ENCODE data around the gene APOBR.
"Not testable (repeated sequence)": the region's sequence is repeated elsewhere in the genome, so short reads cannot be mapped to it uniquely, and the experiment has no call there.

APOBR gene

GRCh38 chr16:28499854-28500253 lies 5.4 kb downstream of the APOBR start:
- DNase-seq, result no peak

DNA sequence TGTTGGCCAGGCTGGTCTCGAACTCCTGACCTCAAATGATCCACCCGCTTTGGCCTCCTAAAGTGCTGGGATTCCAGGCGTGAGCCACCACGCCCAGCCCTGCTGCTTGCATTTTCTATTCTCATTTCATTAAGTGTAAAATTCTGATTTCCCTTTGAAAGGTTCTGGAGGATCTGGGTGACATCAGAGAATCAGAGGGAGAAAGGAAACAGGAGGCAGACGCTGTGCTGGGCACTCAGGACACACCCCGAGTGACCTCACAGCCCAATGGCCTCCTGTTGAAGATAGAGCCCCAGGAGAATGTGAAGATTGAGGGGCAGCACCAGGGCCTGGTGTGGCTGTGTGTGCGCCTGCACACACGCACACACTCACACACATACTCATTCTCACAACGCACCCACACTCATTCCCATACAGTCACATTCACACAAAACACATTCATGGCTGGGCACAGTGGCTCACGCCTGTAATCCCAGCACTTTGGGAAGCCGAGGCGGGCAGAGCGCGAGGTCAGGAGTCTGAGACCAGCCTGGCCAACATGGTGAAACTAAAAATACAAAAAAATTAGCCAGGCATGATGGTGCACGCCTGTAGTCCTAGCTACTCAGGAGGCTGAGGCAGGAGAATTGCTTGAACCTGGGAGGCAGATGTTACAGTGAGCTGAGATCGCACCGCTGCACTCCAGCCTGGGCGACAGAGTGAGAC lies 6.2 kb downstream of the APOBR start:
- not testable (repeated sequence) for DNase-seq

- no peak for DNase-seq
Observed at GRCh38 chr16:28501258-28502232, 7.1 kb downstream of the APOBR start.

DNA sequence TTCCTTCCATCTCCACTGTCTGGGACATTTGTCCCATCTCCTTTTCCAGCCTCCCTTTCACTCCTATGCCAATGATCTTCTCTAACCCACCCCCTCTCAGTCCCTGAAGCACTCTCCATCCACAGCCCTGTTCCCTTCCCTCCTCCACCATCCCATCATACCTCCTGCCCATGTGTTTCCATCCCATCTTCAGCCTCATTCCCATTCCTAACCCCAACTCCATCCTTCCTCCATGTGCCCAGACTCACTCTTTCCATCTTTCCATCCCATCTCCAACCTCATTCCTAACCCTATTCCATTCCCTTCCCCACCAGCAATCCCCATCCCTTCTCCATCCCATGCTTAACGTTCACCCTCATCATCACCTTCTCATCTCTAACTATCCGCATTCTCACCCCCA lies 7.8 kb downstream of the APOBR start:
- DNase-seq, result no peak

GRCh38 chr16:28503470-28504259 lies 9.2 kb downstream of the APOBR start:
- no peak for DNase-seq

DNA sequence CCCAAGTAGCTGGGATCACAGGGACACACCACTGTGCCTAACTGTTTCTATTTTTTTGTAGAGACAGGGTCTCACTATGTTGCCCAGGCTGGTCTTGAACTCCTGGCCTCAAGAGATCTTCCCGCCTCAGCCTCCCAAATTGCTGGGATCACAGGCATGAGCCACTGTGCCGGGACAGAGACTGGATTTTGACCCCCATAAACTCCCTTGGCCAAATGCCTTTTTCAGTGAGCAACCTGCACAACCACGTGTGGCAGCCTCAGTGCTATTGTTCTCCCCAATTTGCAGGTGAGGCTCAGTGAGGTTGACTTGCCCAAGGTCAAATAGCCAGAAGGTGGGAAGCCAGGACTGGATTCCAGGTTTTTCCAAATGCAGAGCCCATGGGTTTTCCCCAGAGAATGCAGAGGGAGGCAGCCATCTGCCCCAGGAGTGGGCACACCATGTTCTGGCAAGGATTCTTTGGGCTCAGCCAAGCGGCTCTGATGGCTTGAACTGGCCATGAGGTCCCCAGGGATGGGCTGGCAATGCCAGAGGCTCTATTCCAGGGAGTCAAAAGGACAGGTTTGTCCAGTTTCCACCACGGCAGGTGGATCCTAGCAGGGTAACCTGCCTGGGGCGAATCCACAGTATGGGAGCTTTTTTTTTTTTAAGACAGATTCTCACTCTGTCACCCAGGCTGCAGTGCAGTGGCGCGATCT lies 10.4 kb downstream of the APOBR start:
- DNase-seq, result no peak

DNA sequence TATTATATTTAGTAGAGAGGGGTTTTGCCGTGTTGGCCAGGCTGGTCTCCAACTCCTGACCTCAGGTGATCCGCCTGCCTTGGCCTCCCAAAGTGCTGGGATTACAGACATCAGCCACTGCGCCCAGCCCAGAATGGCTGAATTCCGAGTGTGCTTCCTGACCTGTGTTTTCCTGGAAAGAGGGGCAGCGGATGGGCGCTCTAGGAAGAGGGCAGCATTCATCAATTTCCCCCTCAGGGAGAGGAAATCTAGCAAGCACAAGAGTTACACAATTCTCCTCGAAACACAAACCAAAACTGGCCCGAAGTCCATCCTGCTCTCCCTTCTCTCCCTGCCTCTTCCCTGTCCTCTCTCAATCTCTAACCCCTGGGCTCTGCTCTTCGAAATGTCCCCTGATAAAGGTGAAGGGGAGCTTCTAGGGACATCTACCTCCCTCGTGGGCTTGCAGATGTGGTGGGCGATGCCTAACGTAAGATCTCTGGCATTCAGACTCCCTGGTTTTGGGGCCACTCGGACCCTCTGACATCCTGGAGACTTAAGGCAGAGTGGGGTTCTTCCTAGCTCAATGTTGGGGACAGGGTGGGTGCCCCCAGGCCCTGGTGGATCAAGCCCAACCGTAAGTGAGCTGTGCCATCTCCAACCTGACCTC lies 11.2 kb downstream of the APOBR start:
- no peak for DNase-seq

DNA sequence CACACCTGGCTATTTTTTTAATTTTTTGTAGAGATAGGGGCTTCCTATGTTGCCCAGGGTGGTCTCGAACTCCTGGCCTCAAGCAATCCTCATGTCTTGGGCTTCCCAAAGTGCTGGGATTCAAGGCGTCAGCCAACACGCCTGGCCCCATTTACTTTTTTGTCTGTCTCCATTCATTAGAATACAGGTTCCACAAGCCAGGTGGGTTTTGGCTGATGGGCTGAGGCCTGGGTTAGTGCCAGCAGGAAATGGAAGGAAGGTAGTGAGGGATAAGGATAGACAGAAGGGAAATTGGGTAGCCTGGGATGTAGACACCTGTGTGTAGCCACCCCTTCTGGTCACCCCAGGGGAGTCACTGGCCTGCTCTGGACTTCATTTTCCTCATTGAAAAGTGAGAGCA lies 16.6 kb downstream of the APOBR start:
- no peak for DNase-seq

GRCh38 chr16:28511801-28512789 lies 17.7 kb downstream of the APOBR start:
- DNase-seq, result no peak

DNA sequence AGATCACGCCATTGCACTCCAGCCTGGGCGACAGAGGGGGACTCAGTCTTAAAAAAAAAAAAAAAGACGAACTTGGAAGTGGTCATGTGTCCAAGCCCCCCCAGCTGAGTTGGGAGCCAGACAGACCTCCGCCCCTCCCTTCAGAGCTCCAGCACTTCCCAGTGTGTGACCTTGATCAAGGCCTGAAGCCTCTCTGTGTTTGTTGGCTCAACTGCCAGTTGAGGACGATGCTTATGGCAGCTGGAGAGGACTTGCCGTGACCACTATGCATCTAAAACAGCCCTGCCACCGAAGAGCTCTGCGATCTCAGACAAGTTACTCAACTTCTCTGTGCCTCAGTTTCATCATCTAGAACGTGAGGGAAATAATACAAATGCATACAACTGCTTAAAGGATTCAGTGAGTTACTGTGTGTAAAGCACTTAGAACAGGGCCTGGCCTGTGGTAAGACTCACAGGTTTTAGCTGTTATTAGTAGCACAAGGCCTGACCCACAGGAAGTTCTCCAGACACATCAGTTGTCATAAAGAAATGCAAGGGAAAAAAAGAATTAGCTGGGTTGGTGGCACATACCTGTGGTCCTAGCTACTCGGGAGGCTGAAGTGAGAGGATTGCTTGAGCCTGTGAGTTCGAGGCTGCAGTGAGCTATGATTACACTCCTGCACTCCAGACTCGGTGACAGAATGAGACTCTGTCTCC lies 19.2 kb downstream of the APOBR start:
- DNase-seq, result no peak

DNA sequence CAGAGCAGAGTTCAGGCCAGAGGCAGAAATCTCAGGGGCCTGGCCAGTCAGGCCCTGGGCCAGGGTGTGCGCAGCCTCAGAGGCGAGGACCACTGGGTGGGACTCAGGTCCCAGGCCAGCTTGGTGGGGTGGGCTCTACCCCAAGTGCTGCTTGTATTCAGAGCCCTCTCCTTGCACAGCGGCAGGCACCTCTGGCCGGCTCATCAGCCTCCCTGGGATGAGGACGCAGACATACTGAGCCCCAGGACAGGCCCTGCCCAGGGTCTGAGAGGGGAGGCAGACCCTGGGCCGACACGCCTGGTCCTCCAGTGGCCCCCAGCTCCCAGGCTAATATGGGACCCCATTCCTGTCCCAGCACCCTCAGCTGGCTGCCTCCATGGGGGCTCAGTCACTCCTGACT lies 19.8 kb downstream of the APOBR start:
- DNase-seq, result no peak

DNA sequence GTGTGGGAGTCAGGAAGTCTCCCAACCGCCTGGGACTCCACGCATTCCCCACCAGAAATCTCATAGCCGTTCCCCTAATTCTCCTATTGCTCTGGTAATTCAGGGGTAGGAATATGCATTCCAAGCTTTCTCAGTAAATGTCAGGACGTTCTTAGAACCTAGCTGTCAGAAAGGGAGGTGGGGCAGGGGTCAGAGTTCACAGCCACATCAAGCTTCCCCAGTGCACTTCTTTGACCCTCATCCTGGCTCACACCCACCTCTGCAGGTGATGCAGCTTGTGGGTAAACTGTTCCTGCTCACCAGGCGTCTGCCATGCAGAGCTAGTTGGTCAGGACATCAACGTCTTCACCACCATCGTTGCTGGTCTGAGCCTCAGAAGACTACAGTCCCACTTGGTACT lies 26.2 kb downstream of the APOBR start:
- no peak for DNase-seq

DNA sequence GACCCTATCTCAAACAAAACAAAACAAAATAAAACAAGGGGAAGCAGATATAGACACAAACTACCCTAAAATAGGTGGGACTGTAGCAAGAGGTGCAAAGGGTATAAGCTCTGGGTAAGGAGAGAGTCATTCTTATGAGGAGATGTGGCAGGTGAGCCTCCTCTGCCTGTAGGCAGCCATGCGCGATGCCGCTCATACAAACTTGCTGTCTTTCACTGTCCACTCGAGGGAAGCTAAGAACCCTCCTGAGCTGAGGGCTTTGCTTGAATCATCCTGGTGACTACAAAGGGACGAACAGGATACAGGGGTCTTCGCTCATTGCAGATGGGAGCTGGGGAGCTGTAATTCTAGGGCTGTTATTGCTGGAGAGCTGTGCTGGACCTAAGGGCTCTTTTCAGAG lies 27.0 kb downstream of the APOBR start:
- no peak for DNase-seq

- DNase-seq, result no peak
Observed at GRCh38 chr16:28522792-28523191, 28.3 kb downstream of the APOBR start.

DNA sequence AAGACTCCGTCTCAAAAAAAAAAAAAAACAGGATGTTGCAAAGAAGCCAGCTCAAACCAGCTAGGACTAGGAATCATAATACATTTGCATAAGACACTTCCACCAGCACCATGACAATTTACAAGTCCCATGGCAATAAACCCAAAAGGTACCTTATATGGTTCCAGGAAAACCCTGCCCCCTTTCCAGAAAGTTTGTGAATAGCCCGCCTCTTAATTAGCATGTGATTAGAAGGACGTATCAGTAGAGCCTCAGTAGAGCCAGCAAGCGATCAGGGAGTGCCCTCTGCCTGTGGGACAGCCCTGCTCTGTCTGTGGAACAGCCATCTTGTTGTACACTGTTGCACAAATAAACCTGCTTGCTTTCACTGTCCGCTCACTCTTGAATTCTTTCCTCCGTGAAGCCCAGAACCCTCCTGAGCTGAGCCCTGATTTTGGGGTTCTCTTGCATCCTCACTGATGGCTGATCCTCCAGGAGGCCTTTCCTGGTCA lies 30.3 kb downstream of the APOBR start:
- DNase-seq, result no peak

GRCh38 chr16:28526201-28527099 lies 32.0 kb downstream of the APOBR start:
- no peak for DNase-seq

GRCh38 chr16:28527100-28527785 lies 32.8 kb downstream of the APOBR start:
- not testable (repeated sequence) for DNase-seq

GRCh38 chr16:28527985-28528384 lies 33.5 kb downstream of the APOBR start:
- no peak for DNase-seq
